Lower lobe of right lung (tissue), 2 donors: ENCODE data around the gene AP4S1. TPM values are rescaled to one million over a fixed set of nuclear protein-coding genes. Genes with fewer than 3 reads are reported as not detected.

ENCODE experiments used
- ATAC-seq, 2 donors: fragments of 200-7000 bp; cut with Tn5 transposase; one replicate each; pipeline ENCODE4 v1.9.1; 2020 to 2022; ENCODE audit warnings: mild to moderate bottlenecking in 2 of 2, moderate library complexity in 2 of 2
- DNase-seq: peaks from one replicate; pipeline ENCODE4 v3.0.0-alpha.2; 2020
- H3K27ac ChIP-seq: fragments of 200-600 bp; one replicate; pipeline ENCODE4 v1.8.0; 2022
- H3K27me3 ChIP-seq: fragments of 200-600 bp; one replicate; pipeline ENCODE4 v1.8.0; 2022; ENCODE audit warnings: low read depth
- H3K36me3 ChIP-seq: fragments of 200-600 bp; one replicate; pipeline ENCODE4 v1.8.0; 2022; ENCODE audit warnings: mild to moderate bottlenecking
- H3K4me1 ChIP-seq: fragments of 200-600 bp; one replicate; pipeline ENCODE4 v1.8.0; 2022
- H3K4me3 ChIP-seq: fragments of 200-600 bp; one replicate; pipeline ENCODE4 v1.8.0; 2022; ENCODE audit warnings: mild to moderate bottlenecking
- H3K9me3 ChIP-seq: fragments of 200-600 bp; one replicate; pipeline ENCODE4 v1.8.0; 2022
- CTCF ChIP-seq: fragments of 200-600 bp; IDR thresholded peaks from one replicate; pipeline ENCODE4 v1.8.0; 2022; ENCODE audit warnings: antibody characterized with exemption, mild to moderate bottlenecking
- intact Hi-C: fragments of 100-400 bp; cut with DNase I; formaldehyde crosslinking; loops from one replicate; pipeline ENCODE4 v1.11.0; 2022
- total RNA-seq: library from RNA; stranded (reverse); fragmentation: NEBNext Ultra II Directional; extraction: Animal tissue kit (Norgen Biotek cat#: 25700); gene quantifications from one replicate; pipeline ENCODE4 v1.2.1, GENCODE V29; 2021
- donor health status: DM: no; HTN: yes; CAD: no; lungs with severe emphysema.

Gene AP4S1
- total RNA-seq, 1 donor from 2014 or later, result 8.6 TPM

- no peak for TF ChIP-seq CTCF
These were observed 2.4 kb downstream of the AP4S1 start for GRCh38 chr14:31027847-31028246.

GRCh38 chr14:31029016-31029970 lies 3.8 kb downstream of the AP4S1 start:
- no peak for ATAC-seq
- no peak for TF ChIP-seq CTCF
- no peak overlapping the region for H3K4me3 ChIP-seq
- H3K4me1 ChIP-seq, result peaks cover 17% of the 10 kb centered on the region
- intact Hi-C loops, result no loop called here
- H3K27me3 ChIP-seq, result no peaks in the 10 kb centered on the region
- H3K27ac ChIP-seq, result no peak overlapping the region
- H3K36me3 ChIP-seq, result no peaks in the 10 kb centered on the region
- H3K9me3 ChIP-seq, result no peaks in the 10 kb centered on the region
- DNase-seq, result no peak

More at GRCh38 chr14:31027847-31028246, 2.4 kb downstream of the AP4S1 start:
- Histone ChIP-seq H3K4me1 (peaks cover 29% of the 10 kb centered on the region), H3K9me3 (no peaks in the 10 kb centered on the region), H3K27me3 (no peaks in the 10 kb centered on the region), H3K4me3 (no peak overlapping the region), H3K36me3 (no peaks in the 10 kb centered on the region), H3K27ac (no peak overlapping the region)
- intact Hi-C loops, result no loop called here
- ATAC-seq (no peak), DNase-seq (no peak)

- DNase-seq (no peak), ATAC-seq (no peak)
- peaks cover 10% of the 10 kb centered on the region for H3K4me1 ChIP-seq
- no peak for TF ChIP-seq CTCF
- no peak overlapping the region for H3K27ac ChIP-seq
- no peaks in the 10 kb centered on the region for H3K27me3 ChIP-seq
- intact Hi-C loops, result no loop called here
- no peaks in the 10 kb centered on the region for H3K9me3 ChIP-seq
- no peaks in the 10 kb centered on the region for H3K36me3 ChIP-seq
- H3K4me3 ChIP-seq, result no peak overlapping the region
These were observed 5.0 kb downstream of the AP4S1 start for GRCh38 chr14:31030469-31030868.

GRCh38 chr14:31036552-31036951 lies 11.1 kb downstream of the AP4S1 start:
- no peak for TF ChIP-seq CTCF
- Histone ChIP-seq H3K4me3 (no peak overlapping the region), H3K27ac (no peak overlapping the region), H3K36me3 (no peaks in the 10 kb centered on the region), H3K27me3 (no peaks in the 10 kb centered on the region), H3K4me1 (peaks cover 6% of the 10 kb centered on the region), H3K9me3 (no peaks in the 10 kb centered on the region)
- ATAC-seq (no peak), DNase-seq (no peak)
- intact Hi-C loops, result no loop called here

- TF ChIP-seq CTCF, result no peak
- no peak overlapping the region for H3K4me3 ChIP-seq
- DNase-seq, result no peak
- H3K36me3 ChIP-seq, result no peaks in the 10 kb centered on the region
- no peaks in the 10 kb centered on the region for H3K27me3 ChIP-seq
- no peak overlapping the region for H3K27ac ChIP-seq
- peak in 1 of 2 donors; percentile 29 for ATAC-seq
- H3K9me3 ChIP-seq, result no peaks in the 10 kb centered on the region
- intact Hi-C loops, result no loop called here
- peaks cover 6% of the 10 kb centered on the region for H3K4me1 ChIP-seq
These were observed 12.3 kb downstream of the AP4S1 start for GRCh38 chr14:31037709-31038221.
